ENCODE measurements around the gene ROGDI.

The ROGDI gene

DNA sequence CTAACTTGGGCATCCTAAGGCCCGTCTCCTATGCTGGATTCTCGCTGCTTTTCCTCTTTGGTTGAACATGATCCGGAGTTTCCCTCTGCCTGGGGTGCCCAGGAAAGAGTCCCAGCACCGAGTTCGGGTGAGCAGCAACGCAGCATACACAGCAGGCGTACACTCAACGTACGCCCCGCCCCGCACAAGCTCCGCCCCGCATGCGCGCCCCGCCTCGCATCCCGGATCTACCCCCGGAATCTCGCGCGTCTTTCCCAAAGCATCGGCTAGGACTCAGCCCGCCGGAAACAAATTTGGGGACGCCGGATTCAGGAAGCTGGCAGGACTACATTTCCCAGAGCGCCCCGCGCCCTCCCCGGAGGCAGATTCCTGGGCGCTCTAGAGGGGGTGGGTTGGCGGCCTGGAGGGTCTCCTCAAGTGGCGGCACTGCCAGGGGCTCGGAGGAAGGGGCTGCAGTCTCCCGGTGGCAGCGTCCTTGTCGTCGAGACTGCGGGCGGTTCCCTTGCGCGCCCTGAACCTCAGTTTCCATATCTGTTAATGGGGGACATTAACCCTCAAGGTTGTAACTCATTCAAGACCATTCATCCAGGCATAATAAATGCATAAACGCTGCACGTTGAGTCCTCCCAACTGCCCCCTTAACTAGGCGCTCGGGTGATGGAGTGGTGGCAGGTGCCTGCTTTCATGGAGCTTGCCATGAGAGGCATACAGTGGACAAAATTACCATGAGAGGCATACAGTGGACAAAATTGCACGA, 33.7 kb downstream of the ROGDI start:
- Mint-ChIP-seq H3K4me1 (peaks cover 37% of the 10 kb centered on the region), H3K36me3 (peaks cover 5% of the 10 kb centered on the region), H3K9me3 (no peaks in the 10 kb centered on the region), H3K27ac (peak overlapping the region; percentile 84), H3K4me3 (peak overlapping the region; percentile 95), H3K27me3 (no peaks in the 10 kb centered on the region)
- ATAC-seq, result peak; percentile 84

DNA sequence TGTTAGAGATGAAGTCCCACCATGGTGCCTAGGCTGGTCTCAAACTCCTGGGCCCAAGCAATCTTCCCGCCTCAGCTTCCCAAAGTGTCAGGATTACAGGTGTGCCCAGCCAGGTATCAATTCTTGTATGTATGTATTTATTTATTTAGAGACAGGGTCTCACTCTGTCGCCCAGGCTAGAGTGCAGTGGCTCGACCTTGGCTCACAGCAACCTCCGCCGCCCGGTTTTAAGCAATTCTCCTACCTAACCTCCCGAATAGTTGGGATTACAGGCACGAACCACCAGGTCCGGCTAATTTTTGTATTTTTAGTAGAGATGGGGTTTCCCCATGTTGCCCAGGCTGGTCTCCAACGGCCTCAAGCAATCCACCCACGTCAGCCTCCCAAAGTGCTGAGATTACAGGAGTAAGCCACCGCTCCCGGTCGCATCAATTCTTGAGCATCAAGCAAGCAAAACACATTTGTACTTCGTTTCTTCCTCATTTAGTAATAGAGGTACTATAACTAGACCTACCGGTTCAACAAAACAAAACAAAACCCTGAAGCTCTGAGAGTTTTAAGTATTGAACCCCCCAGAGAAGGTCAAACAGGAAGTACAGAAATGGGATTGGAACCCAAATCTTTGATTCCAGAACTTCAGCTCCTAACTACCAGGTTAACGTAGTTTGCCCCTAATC, 34.4 kb downstream of the ROGDI start:
- Mint-ChIP-seq H3K4me3 (peak overlapping the region; percentile 95), H3K27me3 (no peaks in the 10 kb centered on the region)
- no peak for ATAC-seq

DNA sequence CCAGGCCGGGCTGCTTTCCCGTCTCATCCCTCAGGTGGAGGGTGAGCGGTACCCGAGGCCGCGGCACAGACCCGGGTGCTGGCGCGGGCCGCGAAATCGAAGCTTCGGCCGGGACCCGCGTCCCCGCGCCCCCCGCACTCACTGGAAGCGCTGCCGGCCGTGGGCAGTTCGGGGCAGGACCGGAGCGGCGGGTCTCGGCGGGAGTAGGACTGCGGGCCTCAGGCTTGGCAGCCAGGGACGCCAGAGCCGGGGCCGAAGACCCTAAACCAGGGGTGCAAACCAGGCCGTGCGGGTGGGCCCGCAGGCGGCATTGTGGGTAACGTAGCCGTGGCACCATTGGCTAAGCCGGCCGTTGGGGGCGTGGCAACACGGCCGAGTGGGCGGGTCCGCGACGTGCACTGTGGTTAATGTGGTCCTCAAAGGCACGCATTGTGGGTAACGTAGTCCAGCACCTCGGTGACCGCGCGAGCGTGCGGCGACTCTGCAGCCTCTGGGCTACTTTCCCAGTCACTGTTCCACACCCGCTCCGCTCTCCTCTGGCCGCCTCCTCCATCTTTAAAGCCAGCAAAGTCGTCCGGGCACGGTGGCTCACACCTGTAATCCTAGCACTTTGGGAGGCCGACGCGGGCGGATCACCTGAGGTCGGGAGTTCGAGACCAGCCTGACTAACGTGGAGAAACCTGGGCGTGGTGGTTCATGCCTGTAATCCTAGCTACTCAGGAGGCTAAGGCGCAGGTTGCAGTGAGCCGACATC, 35.4 kb downstream of the ROGDI start, which contains the start of gene ZNF500:
ZNF500 (minus strand) TSS at position 288 of the 754 bp plus-strand sequence. CDS start 1,184 bp downstream, outside the sequence.
- ATAC-seq, result peak; percentile 95
- H3K4me1 Mint-ChIP-seq, result peaks cover 44% of the 10 kb centered on the region
- H3K4me3 Mint-ChIP-seq, result peak within 1 kb of the TSS; percentile 95
- H3K27ac Mint-ChIP-seq, result peak within 1 kb of the TSS; percentile 84
- no peaks in the 10 kb centered on the region for H3K27me3 Mint-ChIP-seq
- H3K9me3 Mint-ChIP-seq, result no peaks in the 10 kb centered on the region
- peaks cover 19% of the 10 kb centered on the region for H3K36me3 Mint-ChIP-seq

More for the DNA sequence above, 34.4 kb downstream of the ROGDI start:
- peak overlapping the region; percentile 84 for H3K27ac Mint-ChIP-seq
- peaks cover 38% of the 10 kb centered on the region for H3K4me1 Mint-ChIP-seq
- H3K9me3 Mint-ChIP-seq, result no peaks in the 10 kb centered on the region
- peaks cover 12% of the 10 kb centered on the region for H3K36me3 Mint-ChIP-seq

DNA sequence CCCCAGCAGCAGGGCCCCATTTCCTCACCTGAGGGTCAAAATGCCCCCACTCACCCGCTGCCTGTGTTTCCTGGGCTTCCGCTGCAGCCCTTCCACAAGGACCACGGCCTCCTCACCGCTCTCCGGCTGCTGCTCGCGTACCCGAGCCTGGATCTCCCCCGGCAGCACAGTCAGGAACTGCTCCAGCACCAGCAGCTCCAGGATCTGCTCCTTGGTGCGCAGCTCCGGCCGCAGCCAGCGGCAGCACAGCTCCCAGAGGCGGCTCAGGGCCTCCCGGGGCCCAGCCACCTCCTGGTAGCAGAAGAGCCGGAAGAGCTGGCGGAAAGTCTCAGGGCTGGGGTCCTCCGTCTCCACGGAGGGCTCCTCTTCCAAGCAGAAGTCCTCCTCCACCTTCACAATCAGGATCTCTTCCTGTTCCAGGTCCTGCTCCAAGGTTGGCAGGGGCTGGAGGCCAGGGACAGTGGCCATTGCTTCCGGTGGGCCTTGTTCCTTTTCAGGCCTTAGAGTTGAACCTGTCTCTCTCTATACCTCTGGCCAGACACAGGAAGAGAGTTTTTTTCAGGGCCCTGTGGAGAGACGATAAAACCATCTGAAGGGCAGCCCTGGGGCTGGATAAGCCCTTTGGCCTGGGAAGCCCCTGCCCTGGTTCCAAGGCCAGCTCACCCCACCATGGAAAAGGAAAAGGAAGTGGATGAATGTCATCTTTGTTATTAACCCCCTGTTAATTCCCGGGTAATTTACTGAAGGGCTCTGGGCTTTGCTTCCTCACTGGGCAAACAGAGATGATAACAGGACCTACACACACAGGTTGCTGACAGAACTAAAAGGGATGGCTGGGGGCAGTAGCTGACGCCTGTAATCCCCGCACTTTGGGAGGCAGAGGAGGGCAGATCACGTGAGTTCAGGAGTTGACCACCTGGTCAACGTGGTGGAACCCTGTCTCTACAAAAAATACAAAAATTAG, 36.6 kb downstream of the ROGDI start:
- H3K27ac Mint-ChIP-seq, result peak overlapping the region; percentile 84
- ATAC-seq, result no peak
- peaks cover 28% of the 10 kb centered on the region for H3K36me3 Mint-ChIP-seq
- H3K27me3 Mint-ChIP-seq, result no peaks in the 10 kb centered on the region
- H3K4me1 Mint-ChIP-seq, result peaks cover 44% of the 10 kb centered on the region
- H3K4me3 Mint-ChIP-seq, result peak overlapping the region; percentile 95
- H3K9me3 Mint-ChIP-seq, result no peaks in the 10 kb centered on the region

DNA sequence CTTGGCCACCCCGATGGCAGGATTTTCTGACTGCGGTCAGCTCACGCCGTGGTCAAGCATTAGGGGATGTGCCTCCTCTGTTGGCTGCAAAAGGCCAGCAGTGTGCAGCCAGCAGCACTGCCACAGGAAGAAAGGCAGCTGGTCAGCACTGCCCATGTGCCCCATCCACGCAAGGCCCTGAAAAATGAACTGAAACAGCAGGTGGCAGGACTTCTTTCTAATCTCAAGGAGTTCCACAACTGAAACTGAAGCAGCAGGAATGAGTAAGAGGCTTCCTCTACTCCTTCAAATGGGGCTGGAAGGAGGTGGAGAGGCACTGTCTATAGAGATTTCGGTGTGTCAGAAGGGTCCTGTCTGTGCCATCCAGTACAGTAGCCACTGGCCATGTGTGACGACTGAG, 38.6 kb downstream of the ROGDI start:
- Mint-ChIP-seq H3K9me3 (no peaks in the 10 kb centered on the region), H3K36me3 (peaks cover 42% of the 10 kb centered on the region), H3K27me3 (no peaks in the 10 kb centered on the region), H3K4me1 (peaks cover 43% of the 10 kb centered on the region), H3K27ac (no peak overlapping the region), H3K4me3 (no peak overlapping the region)
- ATAC-seq, result no peak

DNA sequence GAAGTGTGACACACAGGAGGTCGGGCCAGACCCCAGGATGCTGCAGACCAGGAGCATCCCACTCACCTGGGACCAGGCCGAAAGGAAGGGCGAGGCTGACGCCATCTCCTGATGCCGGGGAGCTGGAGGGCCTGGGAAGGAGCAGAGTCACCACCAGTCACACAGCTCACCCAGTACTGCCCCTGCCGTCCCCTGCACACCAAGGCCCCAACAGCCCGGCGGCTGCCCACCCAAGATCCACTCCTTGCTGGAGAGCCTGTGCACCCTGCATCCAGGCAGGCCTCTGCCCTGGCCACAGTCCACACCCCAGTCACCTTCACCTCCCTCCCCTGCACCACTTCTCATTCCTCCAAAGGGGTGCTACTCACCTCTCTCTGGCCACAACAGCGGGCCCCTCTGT, 40.2 kb downstream of the ROGDI start:
- peaks cover 27% of the 10 kb centered on the region for H3K4me1 Mint-ChIP-seq
- H3K27ac Mint-ChIP-seq, result no peak overlapping the region
- H3K27me3 Mint-ChIP-seq, result no peaks in the 10 kb centered on the region
- no peak for ATAC-seq
- no peaks in the 10 kb centered on the region for H3K9me3 Mint-ChIP-seq
- peaks cover 52% of the 10 kb centered on the region for H3K36me3 Mint-ChIP-seq
- no peak overlapping the region for H3K4me3 Mint-ChIP-seq

DNA sequence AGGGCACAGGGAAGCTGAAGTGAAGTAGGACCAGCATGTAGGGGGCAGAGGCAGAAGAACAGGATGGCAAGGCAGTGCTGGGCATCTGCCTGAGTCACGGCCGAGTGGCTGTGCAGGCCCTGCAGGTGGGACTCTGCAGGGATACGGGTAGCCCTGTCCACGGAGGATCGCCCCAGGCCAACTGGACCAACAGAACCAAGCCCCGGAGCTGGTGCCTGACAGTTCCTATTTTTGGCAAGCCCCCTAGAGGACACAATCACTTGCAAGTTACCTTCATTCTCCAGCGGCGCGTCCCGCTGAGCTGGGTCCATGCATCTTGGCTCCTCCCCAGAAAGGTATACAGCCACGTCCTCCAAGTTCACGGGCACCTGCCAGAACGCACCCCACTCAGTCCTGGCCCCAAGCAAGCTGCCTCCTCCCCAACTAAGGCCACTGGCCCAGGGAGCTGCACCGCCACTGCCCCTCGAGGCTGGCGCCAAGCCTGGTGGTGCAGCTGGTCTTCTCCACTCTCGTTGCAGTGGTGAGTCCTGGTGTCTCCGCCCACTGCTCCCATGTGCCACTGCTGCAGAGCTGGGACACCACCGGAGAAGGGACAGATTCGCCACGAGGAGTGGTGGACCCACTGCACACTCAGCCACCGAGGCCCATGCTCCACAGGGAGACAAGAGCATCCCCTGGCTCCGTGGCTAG, 42.1 kb downstream of the ROGDI start:
- H3K27ac Mint-ChIP-seq, result no peak overlapping the region
- no peaks in the 10 kb centered on the region for H3K9me3 Mint-ChIP-seq

DNA sequence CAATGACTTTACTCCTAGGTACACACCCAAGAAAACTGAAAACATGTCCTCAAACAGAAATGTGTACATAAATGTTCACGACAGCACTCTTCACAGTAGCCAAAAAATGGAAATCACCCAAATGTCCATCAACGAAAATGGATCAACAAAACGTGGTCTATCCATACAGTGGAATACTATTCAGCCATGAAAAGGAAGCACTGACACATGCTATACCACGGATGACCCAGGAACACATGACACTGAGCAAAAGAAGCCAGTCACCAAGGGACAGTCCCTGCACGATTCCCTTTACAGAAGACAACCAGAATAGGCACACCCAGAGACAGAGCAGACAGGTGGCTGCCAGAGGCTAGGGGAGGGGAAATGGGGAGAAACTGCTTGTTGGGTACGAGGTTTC, 46.7 kb downstream of the ROGDI start:
- Mint-ChIP-seq H3K4me1 (peaks cover 6% of the 10 kb centered on the region), H3K36me3 (peaks cover 54% of the 10 kb centered on the region), H3K9me3 (no peaks in the 10 kb centered on the region), H3K4me3 (no peak overlapping the region), H3K27me3 (no peaks in the 10 kb centered on the region), H3K27ac (no peak overlapping the region)
- no peak for ATAC-seq

More for the DNA sequence above, 42.1 kb downstream of the ROGDI start:
- peaks cover 60% of the 10 kb centered on the region for H3K36me3 Mint-ChIP-seq
- no peaks in the 10 kb centered on the region for H3K27me3 Mint-ChIP-seq
- no peak overlapping the region for H3K4me3 Mint-ChIP-seq
- ATAC-seq, result no peak
- peaks cover 13% of the 10 kb centered on the region for H3K4me1 Mint-ChIP-seq

DNA sequence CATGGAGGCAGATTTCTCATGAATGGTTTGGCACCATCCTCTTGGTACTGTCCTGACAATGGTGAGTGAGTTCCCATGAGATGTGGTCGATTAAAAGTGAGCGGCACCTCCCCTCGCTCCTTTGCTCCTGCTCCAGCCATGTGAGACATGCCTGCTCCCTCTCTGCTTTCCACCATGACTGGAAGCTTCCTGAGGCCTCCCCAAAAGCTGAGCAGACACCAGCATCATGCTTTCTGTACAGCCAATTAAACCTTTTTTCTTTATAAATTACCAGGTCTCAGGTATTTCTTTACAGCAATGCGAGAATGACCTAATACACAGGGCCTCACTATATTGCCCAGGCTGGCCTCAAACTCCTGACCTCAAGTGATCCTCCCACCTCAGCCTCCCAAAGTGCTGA, 47.6 kb downstream of the ROGDI start:
- Mint-ChIP-seq H3K27ac (no peak overlapping the region), H3K36me3 (peaks cover 46% of the 10 kb centered on the region), H3K9me3 (no peaks in the 10 kb centered on the region), H3K4me1 (peaks cover 3% of the 10 kb centered on the region), H3K4me3 (no peak overlapping the region), H3K27me3 (no peaks in the 10 kb centered on the region)
- ATAC-seq, result no peak

DNA sequence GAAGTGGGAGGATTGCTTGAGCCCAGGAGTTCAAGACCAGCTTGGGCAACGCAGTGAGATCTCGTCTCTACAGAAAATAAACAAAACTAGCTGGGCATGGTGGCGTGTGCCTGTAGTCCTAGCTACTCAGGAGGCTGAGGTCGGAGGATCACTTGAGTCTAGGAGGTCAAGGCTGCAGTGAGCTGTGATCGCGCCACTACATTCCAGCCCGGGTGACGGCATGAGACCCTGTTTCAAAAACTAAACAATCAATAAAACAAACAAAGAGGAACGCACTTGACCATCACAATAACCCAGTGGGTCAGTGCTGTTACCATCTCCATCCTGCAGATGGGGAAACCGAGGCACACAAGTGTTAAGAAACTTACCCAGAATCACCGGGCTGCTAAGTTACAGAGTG, 49.2 kb downstream of the ROGDI start:
- ATAC-seq, result no peak
- Mint-ChIP-seq H3K4me3 (no peak overlapping the region), H3K27me3 (no peaks in the 10 kb centered on the region), H3K4me1 (peaks cover 13% of the 10 kb centered on the region), H3K27ac (no peak overlapping the region), H3K9me3 (no peaks in the 10 kb centered on the region), H3K36me3 (peaks cover 35% of the 10 kb centered on the region)

DNA sequence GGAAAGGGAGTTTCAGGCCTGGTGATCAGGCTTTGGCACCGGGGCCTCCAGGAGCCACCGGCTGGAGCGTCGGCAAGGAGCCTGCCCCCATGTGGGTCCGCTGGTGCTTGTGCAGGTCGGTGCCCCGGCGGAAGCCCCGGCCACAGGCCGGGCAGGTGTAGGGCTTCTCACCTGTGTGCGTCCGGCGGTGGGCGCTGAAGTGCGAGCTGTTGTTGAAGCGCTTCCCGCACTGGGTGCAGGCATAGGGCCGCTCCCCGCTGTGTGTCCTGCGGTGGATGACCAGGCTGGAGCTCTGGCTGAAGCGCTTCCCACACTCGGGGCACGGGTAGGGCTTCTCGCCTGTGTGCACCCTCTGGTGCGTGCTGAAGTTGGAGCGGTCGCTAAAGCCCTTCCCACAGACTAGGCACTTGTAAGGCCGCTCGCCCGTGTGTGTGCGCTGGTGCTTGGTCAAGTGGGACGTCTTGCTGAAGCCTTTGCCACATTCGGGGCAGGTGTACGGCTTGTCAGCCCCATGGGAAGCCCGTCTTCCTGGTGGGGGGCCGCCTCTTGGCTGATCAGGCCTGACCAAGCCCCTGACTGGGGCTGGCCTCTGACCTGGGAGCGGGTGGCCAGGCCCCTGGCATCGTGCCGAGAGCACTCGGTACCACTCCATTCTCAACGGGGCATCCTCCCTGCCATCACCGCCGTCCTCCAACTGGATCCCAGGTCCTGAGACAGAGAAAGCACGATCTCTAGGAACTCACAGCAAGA, 49.9 kb downstream of the ROGDI start:
- no peaks in the 10 kb centered on the region for H3K27me3 Mint-ChIP-seq
- H3K9me3 Mint-ChIP-seq, result no peaks in the 10 kb centered on the region
- H3K4me1 Mint-ChIP-seq, result peaks cover 20% of the 10 kb centered on the region
- no peak overlapping the region for H3K4me3 Mint-ChIP-seq
- H3K27ac Mint-ChIP-seq, result no peak overlapping the region
- no peak for ATAC-seq
- H3K36me3 Mint-ChIP-seq, result peaks cover 31% of the 10 kb centered on the region

DNA sequence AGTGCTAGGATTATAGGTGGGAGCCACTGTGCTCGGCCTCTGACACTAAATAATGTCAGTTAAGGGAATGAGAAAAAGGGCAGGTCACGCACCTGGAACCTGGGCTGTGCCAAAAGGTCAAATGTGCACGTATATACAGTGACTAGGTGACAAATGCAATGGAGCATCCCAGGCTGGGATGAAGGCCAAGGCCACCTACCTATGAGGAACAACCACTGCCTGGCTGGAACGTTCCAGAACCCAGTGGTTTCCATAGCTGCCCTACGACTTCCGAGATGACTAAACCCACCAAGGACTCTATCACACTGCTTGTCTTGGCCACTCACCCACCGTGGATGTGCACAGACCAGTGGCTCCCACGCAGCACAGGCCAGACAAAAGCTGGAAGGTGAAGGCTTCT, 51.5 kb downstream of the ROGDI start:
- no peak for ATAC-seq
- Mint-ChIP-seq H3K4me1 (peaks cover 28% of the 10 kb centered on the region), H3K9me3 (no peaks in the 10 kb centered on the region), H3K27ac (no peak overlapping the region), H3K27me3 (no peaks in the 10 kb centered on the region), H3K4me3 (no peak overlapping the region), H3K36me3 (peaks cover 28% of the 10 kb centered on the region)

DNA sequence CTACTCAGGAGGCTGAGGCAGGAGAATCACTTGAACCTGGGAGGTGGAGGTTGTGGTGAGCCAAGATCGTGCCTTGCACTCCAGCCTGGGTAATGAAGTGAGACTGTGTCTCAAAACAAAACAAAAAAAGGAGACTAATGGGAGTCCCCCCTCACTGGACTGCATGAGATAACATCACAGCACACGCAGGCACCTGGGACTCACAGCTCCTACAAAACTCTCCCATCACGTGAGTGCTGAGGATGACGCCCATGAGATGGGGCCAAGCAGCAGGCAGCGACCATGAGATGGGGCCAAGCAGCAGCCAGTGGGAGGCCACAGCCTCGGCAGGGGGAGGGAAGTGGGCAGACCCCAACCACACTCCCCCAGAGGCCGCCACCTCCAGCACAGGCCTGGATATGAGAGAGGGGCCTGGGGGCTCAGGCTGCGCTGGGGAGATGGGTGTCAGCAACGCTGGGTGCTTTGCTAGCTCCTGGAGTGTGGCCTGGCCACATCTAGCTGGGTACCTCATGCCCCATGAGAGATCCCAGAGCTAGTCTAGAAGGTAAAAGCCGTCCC, 52.7 kb downstream of the ROGDI start:
- Mint-ChIP-seq H3K9me3 (no peaks in the 10 kb centered on the region), H3K36me3 (peaks cover 17% of the 10 kb centered on the region), H3K27ac (no peak overlapping the region), H3K4me1 (peaks cover 28% of the 10 kb centered on the region), H3K4me3 (no peak overlapping the region), H3K27me3 (no peaks in the 10 kb centered on the region)
- ATAC-seq, result peak; percentile 31
